LNCAP (cell line): ENCODE measurements around the gene MLLT3.

ENCODE experiments used
- CTCF ChIP-seq: fragments of 450-650 bp; IDR thresholded peaks from 2 replicates; pipeline ENCODE4 v1.5.1; 2017; ENCODE audit warnings: mild to moderate bottlenecking

Gene MLLT3

DNA sequence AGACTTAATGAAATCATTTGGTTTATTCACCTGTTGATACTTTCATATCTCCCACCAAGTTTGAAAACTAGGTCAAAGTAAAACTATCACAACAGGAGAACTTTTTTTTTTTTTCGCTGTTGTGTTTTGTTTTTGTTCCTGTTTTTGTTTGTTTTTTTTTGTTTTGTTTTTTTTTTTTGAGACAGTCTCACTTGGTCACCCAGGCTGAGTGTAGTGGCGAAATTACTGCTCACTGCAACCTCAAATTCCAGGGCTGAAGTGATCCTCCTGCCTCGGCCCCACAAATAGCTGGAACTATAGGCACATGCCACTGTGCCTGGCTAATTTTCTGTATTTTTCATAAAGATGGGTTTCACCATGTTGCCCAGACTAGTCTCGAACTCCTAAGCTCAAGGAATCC lies 49.3 kb downstream of the MLLT3 start:
- TF ChIP-seq CTCF = no peak

DNA sequence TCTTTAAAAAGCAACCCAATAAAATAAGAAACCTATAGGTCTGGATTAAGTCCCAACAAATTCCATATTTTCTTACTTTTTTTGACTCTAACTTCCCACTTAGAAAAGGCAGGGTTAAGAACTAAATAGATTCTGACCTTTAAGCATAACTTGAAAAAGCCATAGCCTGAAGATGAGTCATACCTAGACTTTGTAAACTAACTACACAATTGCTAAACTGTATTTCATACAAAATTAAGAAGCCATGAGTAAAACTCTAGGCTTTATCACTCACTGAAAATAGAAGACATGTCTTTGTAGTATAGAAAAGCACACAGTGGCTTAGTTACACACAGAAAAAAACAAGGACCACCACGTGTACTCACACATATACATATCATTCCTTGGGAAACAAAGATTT lies 51.5 kb downstream of the MLLT3 start:
- no peak for TF ChIP-seq CTCF

- TF ChIP-seq CTCF = no peak
Measured at GRCh38 chr9:20570087-20570486, 52.2 kb downstream of the MLLT3 start.

DNA sequence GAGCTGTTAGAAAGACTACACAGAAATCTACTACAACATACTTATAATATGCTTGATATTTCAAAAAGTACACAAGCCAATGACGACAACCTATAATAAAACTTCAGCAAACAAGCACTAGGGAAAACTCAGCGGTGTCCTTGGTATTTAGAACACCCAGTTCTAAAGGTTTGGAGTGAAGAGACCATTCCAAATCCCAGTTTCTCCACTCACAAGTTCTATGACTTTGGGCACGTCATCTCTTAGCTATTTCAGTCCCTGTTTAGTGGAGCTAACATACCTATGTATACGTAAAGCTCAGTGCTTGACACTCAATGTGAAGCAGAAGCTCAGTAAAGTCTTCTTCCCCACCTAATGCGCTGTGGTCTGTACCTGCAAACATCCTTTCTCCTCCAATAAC lies 52.8 kb downstream of the MLLT3 start:
- no peak for TF ChIP-seq CTCF

DNA sequence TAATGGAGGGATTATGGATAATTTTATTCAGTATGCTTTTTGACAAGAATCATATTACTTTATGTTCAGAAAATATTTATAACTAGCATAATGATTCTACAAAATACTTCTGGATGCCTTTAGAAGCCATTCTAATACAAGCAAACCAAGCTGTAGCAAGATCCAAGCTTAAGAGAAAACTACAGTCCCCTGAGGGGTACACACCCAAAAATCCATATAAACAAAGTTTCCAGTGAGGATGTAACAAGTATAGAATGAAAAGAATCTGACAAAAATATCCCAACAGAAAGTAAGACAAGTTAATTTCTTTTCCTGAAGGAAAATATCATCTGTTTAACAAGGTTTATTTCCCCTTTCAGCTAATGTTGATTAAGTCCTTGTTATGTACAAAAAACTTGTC lies 53.9 kb downstream of the MLLT3 start:
- no peak for TF ChIP-seq CTCF

DNA sequence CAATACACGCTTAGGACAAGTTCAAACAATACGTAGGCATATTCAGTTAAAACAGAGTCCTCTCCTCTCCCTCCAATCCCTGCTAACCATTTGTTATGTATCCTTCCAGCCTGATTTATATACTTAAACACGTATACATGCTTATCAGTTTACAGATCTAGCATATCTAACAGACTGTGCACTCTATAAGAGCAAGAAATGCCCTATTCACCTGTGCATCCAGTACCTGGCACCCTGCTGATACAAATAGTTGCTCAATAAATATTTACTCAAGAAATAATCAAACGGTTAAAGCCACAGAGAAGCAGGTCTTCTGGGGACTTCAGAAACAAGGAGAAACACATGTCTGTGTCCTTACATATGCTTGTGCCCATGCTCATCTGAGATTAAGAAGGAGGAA lies 55.9 kb downstream of the MLLT3 start:
- no peak for TF ChIP-seq CTCF

GRCh38 chr9:20564650-20565049 lies 57.6 kb downstream of the MLLT3 start:
- no peak for TF ChIP-seq CTCF

DNA sequence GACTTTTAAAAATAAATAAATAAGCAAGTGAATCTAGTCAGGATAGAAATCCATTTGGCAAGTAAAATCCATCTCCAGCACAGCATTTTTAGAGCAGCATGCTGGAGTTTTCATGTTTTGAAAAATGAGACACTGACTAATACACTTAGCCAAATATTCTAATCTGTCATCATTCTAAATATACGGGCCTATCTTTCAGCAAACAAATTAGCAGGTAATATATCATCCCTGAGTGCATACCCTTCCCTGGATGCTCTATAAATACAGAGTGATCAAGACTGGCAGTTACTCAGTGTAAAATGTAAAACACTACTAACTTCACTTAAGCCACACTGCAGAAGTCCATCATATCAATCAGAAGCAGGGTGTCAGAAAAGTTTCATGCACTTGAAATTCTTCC lies 58.4 kb downstream of the MLLT3 start:
- no peak for TF ChIP-seq CTCF
